ENCODE data around the gene NAV2. TPM values are rescaled to one million over a fixed set of nuclear protein-coding genes. Genes with fewer than 3 reads are reported as not detected.
"Not testable (repeated sequence)": the region's sequence is repeated elsewhere in the genome, so short reads cannot be mapped to it uniquely, and the experiment has no call there.

The NAV2 gene
- total RNA-seq, 2 donors from 2014 or later: 0.37 to 0.58 TPM

GRCh38 chr11:19878520-19878919 lies 165.9 kb downstream of the NAV2 start:
- Mint-ChIP-seq H3K9me3 (no peaks in the 10 kb centered on the region), H3K4me3 (no peak overlapping the region), H3K27me3 (no peaks in the 10 kb centered on the region), H3K27ac (no peak overlapping the region), H3K4me1 (no peaks in the 10 kb centered on the region), H3K36me3 (ENCODE audit: low read depth) (no peaks in the 10 kb centered on the region)
- ATAC-seq (replicated peaks): no peak

- no peak for ATAC-seq (replicated peaks)
- Mint-ChIP-seq H3K4me1 (no peaks in the 10 kb centered on the region), H3K4me3 (no peak overlapping the region), H3K36me3 (ENCODE audit: low read depth) (no peaks in the 10 kb centered on the region), H3K27ac (no peak overlapping the region), H3K9me3 (no peaks in the 10 kb centered on the region), H3K27me3 (no peaks in the 10 kb centered on the region)
These were observed 166.9 kb downstream of the NAV2 start for GRCh38 chr11:19879307-19880087.

- Mint-ChIP-seq H3K27me3 (no peaks in the 10 kb centered on the region), H3K36me3 (ENCODE audit: low read depth) (no peaks in the 10 kb centered on the region), H3K4me1 (no peaks in the 10 kb centered on the region), H3K4me3 (no peak overlapping the region), H3K27ac (no peak overlapping the region), H3K9me3 (no peaks in the 10 kb centered on the region)
- ATAC-seq (replicated peaks): no peak
These were observed 167.4 kb downstream of the NAV2 start for GRCh38 chr11:19880088-19880345.

DNA sequence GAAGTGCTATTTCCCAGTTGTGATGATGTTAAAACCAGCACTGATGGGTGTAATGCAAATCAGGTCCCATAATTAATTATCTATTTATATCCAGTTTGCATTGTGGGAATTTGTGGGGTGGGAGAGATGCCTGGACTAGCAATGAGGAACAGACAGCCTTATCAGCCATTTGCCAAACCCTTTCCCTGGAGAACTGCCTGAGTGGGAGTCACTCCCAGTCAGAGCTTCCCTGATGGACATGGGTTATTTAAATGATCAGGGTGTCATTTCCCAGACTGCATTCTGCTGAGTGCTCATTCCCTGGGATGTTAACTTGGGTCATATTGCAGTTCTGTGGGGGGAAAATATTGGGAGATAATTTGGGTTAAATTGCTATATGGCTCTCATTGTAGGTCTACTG lies 168.5 kb downstream of the NAV2 start:
- H3K4me3 Mint-ChIP-seq: no peak overlapping the region
- no peaks in the 10 kb centered on the region for H3K27me3 Mint-ChIP-seq
- H3K9me3 Mint-ChIP-seq: no peaks in the 10 kb centered on the region
- no peaks in the 10 kb centered on the region for H3K36me3 Mint-ChIP-seq (ENCODE audit: low read depth)
- no peaks in the 10 kb centered on the region for H3K4me1 Mint-ChIP-seq
- H3K27ac Mint-ChIP-seq: no peak overlapping the region
- ATAC-seq (replicated peaks): no peak

DNA sequence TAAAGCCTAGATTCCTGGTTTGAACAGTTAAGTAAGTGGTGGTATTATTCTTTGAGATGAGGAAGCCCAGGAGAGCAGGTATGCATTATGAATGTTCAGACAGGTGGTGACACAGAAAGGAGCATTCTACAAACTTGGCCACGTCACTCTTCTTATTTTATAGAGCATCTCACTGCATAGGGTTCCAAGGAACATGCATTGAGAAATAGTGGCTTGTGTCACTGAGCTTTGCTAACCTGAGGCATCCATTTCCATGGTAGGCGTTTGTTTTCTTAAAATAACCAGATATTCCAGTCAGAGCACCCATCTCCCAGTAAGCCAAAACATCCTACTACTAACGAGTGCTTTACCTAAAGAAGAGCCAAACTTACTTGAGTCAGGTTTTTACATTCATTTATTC lies 169.7 kb downstream of the NAV2 start:
- H3K9me3 Mint-ChIP-seq: no peaks in the 10 kb centered on the region
- H3K4me3 Mint-ChIP-seq: no peak overlapping the region
- no peaks in the 10 kb centered on the region for H3K36me3 Mint-ChIP-seq (ENCODE audit: low read depth)
- H3K27me3 Mint-ChIP-seq: no peaks in the 10 kb centered on the region
- no peaks in the 10 kb centered on the region for H3K4me1 Mint-ChIP-seq
- H3K27ac Mint-ChIP-seq: no peak overlapping the region
- ATAC-seq (replicated peaks): no peak

DNA sequence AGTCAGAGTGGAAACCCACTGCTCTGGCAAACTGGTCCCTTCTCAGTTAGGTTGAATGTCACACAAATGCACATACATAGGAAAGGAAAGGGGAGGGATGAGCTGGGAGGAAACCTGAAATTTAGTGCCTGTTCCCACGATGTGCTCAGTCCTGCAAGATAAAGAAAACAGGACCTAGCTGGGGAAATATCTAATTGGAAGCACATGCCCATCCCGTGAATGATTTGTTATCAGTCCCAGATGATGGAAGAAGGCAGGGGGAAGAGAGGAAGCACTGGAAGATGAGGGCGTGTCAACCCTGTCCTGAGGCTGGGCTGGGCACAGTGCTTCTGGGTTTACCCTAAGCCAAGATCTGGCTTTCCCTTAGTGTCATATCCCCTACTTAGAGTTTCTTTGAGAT lies 173.9 kb downstream of the NAV2 start:
- ATAC-seq (replicated peaks): no peak

DNA sequence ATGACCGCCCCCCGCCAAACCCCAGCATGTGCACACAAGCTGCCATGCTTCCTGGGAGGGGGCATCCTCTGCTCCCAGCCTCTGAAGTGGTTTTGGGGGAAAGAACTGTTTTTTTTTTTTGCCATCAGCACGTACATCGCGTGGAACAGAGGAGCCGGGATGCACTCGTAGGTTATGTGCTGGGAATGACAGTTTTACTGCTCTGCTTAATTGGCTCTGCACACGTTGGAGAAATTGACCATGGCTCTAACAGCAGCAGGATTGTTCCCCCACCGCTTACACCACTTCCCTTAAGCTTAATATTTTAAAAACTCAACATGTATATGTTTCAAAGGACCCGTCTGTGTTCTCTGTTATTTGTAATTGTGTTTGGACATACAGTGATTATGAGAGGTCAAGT lies 175.2 kb downstream of the NAV2 start:
- no peaks in the 10 kb centered on the region for H3K9me3 Mint-ChIP-seq
- H3K27ac Mint-ChIP-seq: no peak overlapping the region
- no peaks in the 10 kb centered on the region for H3K27me3 Mint-ChIP-seq
- H3K4me3 Mint-ChIP-seq: no peak overlapping the region
- no peaks in the 10 kb centered on the region for H3K4me1 Mint-ChIP-seq
- no peak for ATAC-seq (replicated peaks)
- H3K36me3 Mint-ChIP-seq (ENCODE audit: low read depth): no peaks in the 10 kb centered on the region

More for the DNA sequence above, 173.9 kb downstream of the NAV2 start:
- Mint-ChIP-seq H3K4me3 (no peak overlapping the region), H3K4me1 (no peaks in the 10 kb centered on the region), H3K27ac (no peak overlapping the region), H3K9me3 (no peaks in the 10 kb centered on the region), H3K27me3 (no peaks in the 10 kb centered on the region), H3K36me3 (ENCODE audit: low read depth) (no peaks in the 10 kb centered on the region)

DNA sequence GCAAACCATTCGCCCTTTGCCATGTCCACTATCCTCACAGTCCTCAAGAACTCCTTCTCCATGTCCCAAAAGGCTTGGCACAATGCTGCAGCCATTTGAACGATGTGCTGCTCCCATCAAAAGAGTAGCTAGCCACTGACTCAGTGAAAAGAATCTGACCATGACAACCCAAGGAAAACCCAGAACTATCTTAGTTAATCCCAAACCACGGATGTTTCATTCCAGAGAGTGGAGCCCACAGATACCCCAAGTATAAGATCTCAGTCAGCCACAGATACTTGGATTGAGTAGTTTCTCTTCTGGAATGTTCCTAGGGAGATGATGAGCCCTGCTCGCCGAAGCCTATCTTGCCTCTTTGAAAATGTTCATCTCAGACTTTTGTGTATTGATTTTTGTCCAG lies 176.9 kb downstream of the NAV2 start:
- H3K36me3 Mint-ChIP-seq (ENCODE audit: low read depth): no peaks in the 10 kb centered on the region
- ATAC-seq (replicated peaks): no peak
- H3K9me3 Mint-ChIP-seq: no peaks in the 10 kb centered on the region
- H3K27me3 Mint-ChIP-seq: no peaks in the 10 kb centered on the region
- no peak overlapping the region for H3K4me3 Mint-ChIP-seq
- no peak overlapping the region for H3K27ac Mint-ChIP-seq
- H3K4me1 Mint-ChIP-seq: no peaks in the 10 kb centered on the region

- H3K27me3 Mint-ChIP-seq: no peaks in the 10 kb centered on the region
- no peaks in the 10 kb centered on the region for H3K9me3 Mint-ChIP-seq
- no peaks in the 10 kb centered on the region for H3K36me3 Mint-ChIP-seq (ENCODE audit: low read depth)
- no peaks in the 10 kb centered on the region for H3K4me1 Mint-ChIP-seq
- no peak overlapping the region for H3K4me3 Mint-ChIP-seq
- ATAC-seq (replicated peaks): no peak
- H3K27ac Mint-ChIP-seq: no peak overlapping the region
These were observed 177.7 kb downstream of the NAV2 start for GRCh38 chr11:19890308-19890707.

- H3K9me3 Mint-ChIP-seq: no peaks in the 10 kb centered on the region
- no peaks in the 10 kb centered on the region for H3K4me1 Mint-ChIP-seq
- H3K27me3 Mint-ChIP-seq: no peaks in the 10 kb centered on the region
- no peak for ATAC-seq (replicated peaks)
- no peak overlapping the region for H3K27ac Mint-ChIP-seq
- H3K4me3 Mint-ChIP-seq: no peak overlapping the region
- H3K36me3 Mint-ChIP-seq (ENCODE audit: low read depth): no peaks in the 10 kb centered on the region
These were observed 178.4 kb downstream of the NAV2 start for GRCh38 chr11:19891022-19891421.

DNA sequence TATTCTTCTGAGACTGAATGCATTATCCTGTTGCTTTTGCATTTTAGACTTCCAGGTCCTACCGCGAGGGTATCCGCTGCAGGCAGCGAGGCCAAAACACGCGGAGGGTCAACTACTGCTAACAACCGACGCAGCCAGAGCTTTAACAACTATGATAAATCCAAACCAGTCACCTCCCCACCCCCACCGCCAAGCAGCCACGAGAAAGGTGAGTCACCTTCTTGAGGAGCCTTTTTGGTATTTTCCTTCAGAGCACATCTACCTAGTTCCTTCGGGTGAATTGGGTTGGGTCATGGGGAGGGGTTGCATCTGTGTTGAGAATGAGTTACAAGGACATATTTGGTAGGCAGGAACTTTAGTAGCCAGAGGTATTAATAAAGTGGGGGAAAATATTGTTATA lies 179.8 kb downstream of the NAV2 start:
- H3K27ac Mint-ChIP-seq: no peak overlapping the region
- no peak overlapping the region for H3K4me3 Mint-ChIP-seq
- H3K36me3 Mint-ChIP-seq (ENCODE audit: low read depth): no peaks in the 10 kb centered on the region
- H3K9me3 Mint-ChIP-seq: no peaks in the 10 kb centered on the region
- no peak for ATAC-seq (replicated peaks)
- no peaks in the 10 kb centered on the region for H3K4me1 Mint-ChIP-seq
- no peaks in the 10 kb centered on the region for H3K27me3 Mint-ChIP-seq

- H3K27me3 Mint-ChIP-seq: no peaks in the 10 kb centered on the region
- no peaks in the 10 kb centered on the region for H3K9me3 Mint-ChIP-seq
- H3K36me3 Mint-ChIP-seq (ENCODE audit: low read depth): no peaks in the 10 kb centered on the region
- H3K4me1 Mint-ChIP-seq: no peaks in the 10 kb centered on the region
- no peak overlapping the region for H3K4me3 Mint-ChIP-seq
- no peak overlapping the region for H3K27ac Mint-ChIP-seq
- ATAC-seq (replicated peaks): no peak
These were observed 180.2 kb downstream of the NAV2 start for GRCh38 chr11:19892876-19893275.

DNA sequence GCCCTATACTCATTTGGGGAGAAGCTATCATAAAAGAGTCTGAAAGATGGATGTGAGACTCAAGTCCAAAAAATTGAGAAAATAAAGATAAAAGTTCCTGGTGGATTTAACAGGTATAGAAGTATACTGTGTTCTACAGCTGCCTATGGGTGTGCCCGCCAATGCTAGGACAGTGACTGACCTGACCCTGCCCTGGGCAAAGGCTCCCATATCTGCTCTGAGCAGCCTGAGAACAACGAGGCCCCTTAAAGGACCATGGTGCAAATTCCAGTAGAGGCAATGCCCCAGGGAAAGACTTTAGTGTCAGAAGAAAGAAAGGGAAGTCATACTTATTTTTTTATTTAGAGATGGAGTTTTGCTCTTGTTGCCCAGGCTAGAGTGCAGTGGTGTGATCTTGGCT lies 181.8 kb downstream of the NAV2 start:
- Mint-ChIP-seq H3K9me3 (no peaks in the 10 kb centered on the region), H3K36me3 (ENCODE audit: low read depth) (no peaks in the 10 kb centered on the region), H3K27me3 (no peaks in the 10 kb centered on the region), H3K4me3 (no peak overlapping the region), H3K4me1 (no peaks in the 10 kb centered on the region), H3K27ac (no peak overlapping the region)
- ATAC-seq (replicated peaks): no peak

- H3K9me3 Mint-ChIP-seq; ATAC-seq (replicated peaks); H3K36me3 Mint-ChIP-seq (ENCODE audit: low read depth); H3K27ac Mint-ChIP-seq; H3K27me3 Mint-ChIP-seq; H3K4me1 Mint-ChIP-seq; H3K4me3 Mint-ChIP-seq: not testable (repeated sequence)
These were observed 182.4 kb downstream of the NAV2 start for GRCh38 chr11:19895037-19895436.

- no peaks in the 10 kb centered on the region for H3K36me3 Mint-ChIP-seq (ENCODE audit: low read depth)
- no peaks in the 10 kb centered on the region for H3K4me1 Mint-ChIP-seq
- H3K9me3 Mint-ChIP-seq: no peaks in the 10 kb centered on the region
- no peak overlapping the region for H3K27ac Mint-ChIP-seq
- H3K27me3 Mint-ChIP-seq: no peaks in the 10 kb centered on the region
- ATAC-seq (replicated peaks): no peak
- H3K4me3 Mint-ChIP-seq: no peak overlapping the region
These were observed 183.1 kb downstream of the NAV2 start for GRCh38 chr11:19895776-19896175.

- H3K36me3 Mint-ChIP-seq (ENCODE audit: low read depth): no peaks in the 10 kb centered on the region
- no peak overlapping the region for H3K4me3 Mint-ChIP-seq
- H3K9me3 Mint-ChIP-seq: no peaks in the 10 kb centered on the region
- H3K4me1 Mint-ChIP-seq: no peaks in the 10 kb centered on the region
- H3K27ac Mint-ChIP-seq: no peak overlapping the region
- H3K27me3 Mint-ChIP-seq: no peaks in the 10 kb centered on the region
- ATAC-seq (replicated peaks): peak; percentile 64
These were observed 191.0 kb downstream of the NAV2 start for GRCh38 chr11:19903620-19904069.
